ENCODE measurements around the gene DOCK10.

Gene DOCK10

GRCh38 chr2:224816816-224817215 is 225.5 kb downstream of the DOCK10 start:
- DNase-seq = no peak

- DNase-seq = no peak
Measured at GRCh38 chr2:224813578-224813977, 228.7 kb downstream of the DOCK10 start.

GRCh38 chr2:224807153-224807964 is 234.9 kb downstream of the DOCK10 start:
- peak; percentile 4 for DNase-seq

- no peak for DNase-seq
Measured at GRCh38 chr2:224803930-224804329, 238.3 kb downstream of the DOCK10 start.

- DNase-seq = no peak
Measured at GRCh38 chr2:224802407-224802806, 239.9 kb downstream of the DOCK10 start.

- DNase-seq = no peak
Measured at GRCh38 chr2:224801360-224801759, 240.9 kb downstream of the DOCK10 start.

GRCh38 chr2:224799691-224800090 is 242.6 kb downstream of the DOCK10 start:
- no peak for DNase-seq

- no peak for DNase-seq
Measured at GRCh38 chr2:224798180-224798579, 244.1 kb downstream of the DOCK10 start.

- no peak for DNase-seq
Measured at GRCh38 chr2:224796695-224797305, 245.5 kb downstream of the DOCK10 start.

GRCh38 chr2:224793946-224794345 is 248.3 kb downstream of the DOCK10 start:
- no peak for DNase-seq

- no peak for DNase-seq
Measured at GRCh38 chr2:224786848-224787247, 255.4 kb downstream of the DOCK10 start.

GRCh38 chr2:224781400-224781799 is 260.9 kb downstream of the DOCK10 start:
- DNase-seq = no peak

GRCh38 chr2:224780823-224781222 is 261.4 kb downstream of the DOCK10 start:
- no peak for DNase-seq

- DNase-seq = no peak
Measured at GRCh38 chr2:224780106-224780505, 262.2 kb downstream of the DOCK10 start.

GRCh38 chr2:224778474-224778877 is 263.8 kb downstream of the DOCK10 start:
- peak; percentile 67 for DNase-seq

- no peak for DNase-seq
Measured at GRCh38 chr2:224777559-224777930, 264.7 kb downstream of the DOCK10 start.

- DNase-seq = no peak
Measured at GRCh38 chr2:224776795-224777558, 265.3 kb downstream of the DOCK10 start.

GRCh38 chr2:224775647-224776046 is 266.6 kb downstream of the DOCK10 start:
- no peak for DNase-seq

GRCh38 chr2:224774735-224775134 is 267.5 kb downstream of the DOCK10 start:
- DNase-seq = no peak

- no peak for DNase-seq
Measured at GRCh38 chr2:224772494-224772893, 269.8 kb downstream of the DOCK10 start.

- no peak for DNase-seq
Measured at GRCh38 chr2:224769489-224769888, 272.8 kb downstream of the DOCK10 start.

- DNase-seq = peak; percentile 28
Measured at GRCh38 chr2:224764565-224765236, 277.6 kb downstream of the DOCK10 start.

- no peak for DNase-seq
Measured at GRCh38 chr2:224757934-224758548, 284.2 kb downstream of the DOCK10 start.
